Measurements from ENCODE around the gene XRN1. TPM values are rescaled to one million over a fixed set of nuclear protein-coding genes. Genes with fewer than 3 reads are reported as not detected.

Gene XRN1
- total RNA-seq, 2 donors from 2014 or later, result 16.1 to 19.4 TPM

DNA sequence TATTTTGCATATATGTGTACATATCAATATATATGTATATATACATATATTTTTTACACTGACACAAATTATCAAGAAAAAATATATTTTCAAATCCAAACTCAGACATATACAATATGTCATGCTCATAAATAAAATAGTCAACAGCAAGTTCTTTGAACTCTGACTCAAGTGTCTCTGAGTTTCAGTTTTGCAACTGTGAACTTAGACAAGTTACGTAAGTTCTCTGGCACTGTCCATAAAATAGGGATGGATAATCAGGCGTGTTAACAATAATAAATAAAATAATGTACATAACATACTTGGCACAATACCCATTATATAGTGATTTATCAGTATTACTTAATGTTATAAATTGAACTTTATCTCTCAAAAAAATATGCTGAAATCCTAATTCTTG lies 12.1 kb upstream of the XRN1 start:
- Histone ChIP-seq H3K36me3 (peaks cover 12% of the 10 kb centered on the region), H3K27me3 (no peaks in the 10 kb centered on the region), H3K9me3 (no peaks in the 10 kb centered on the region), H3K4me3 (no peak overlapping the region), H3K27ac (no peak overlapping the region), H3K4me1 (no peaks in the 10 kb centered on the region)
- DNase-seq (ENCODE audit: low spot score), result no peak
- TF ChIP-seq, protein P1, sequence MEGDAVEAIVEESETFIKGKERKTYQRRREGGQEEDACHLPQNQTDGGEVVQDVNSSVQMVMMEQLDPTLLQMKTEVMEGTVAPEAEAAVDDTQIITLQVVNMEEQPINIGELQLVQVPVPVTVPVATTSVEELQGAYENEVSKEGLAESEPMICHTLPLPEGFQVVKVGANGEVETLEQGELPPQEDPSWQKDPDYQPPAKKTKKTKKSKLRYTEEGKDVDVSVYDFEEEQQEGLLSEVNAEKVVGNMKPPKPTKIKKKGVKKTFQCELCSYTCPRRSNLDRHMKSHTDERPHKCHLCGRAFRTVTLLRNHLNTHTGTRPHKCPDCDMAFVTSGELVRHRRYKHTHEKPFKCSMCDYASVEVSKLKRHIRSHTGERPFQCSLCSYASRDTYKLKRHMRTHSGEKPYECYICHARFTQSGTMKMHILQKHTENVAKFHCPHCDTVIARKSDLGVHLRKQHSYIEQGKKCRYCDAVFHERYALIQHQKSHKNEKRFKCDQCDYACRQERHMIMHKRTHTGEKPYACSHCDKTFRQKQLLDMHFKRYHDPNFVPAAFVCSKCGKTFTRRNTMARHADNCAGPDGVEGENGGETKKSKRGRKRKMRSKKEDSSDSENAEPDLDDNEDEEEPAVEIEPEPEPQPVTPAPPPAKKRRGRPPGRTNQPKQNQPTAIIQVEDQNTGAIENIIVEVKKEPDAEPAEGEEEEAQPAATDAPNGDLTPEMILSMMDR (IDR thresholded peaks at IDR 0.05), result no peak

GRCh38 chr3:142459096-142459495 lies 11.3 kb upstream of the XRN1 start:
- peaks cover 12% of the 10 kb centered on the region for H3K36me3 ChIP-seq
- no peak for DNase-seq (ENCODE audit: low spot score)
- H3K4me3 ChIP-seq, result no peak overlapping the region
- H3K27ac ChIP-seq, result no peak overlapping the region
- H3K27me3 ChIP-seq, result no peaks in the 10 kb centered on the region
- TF ChIP-seq, protein P1 (IDR thresholded peaks at IDR 0.05), result no peak
- no peaks in the 10 kb centered on the region for H3K9me3 ChIP-seq
- H3K4me1 ChIP-seq, result no peaks in the 10 kb centered on the region

- DNase-seq (ENCODE audit: low spot score), result no peak
- Histone ChIP-seq H3K27ac (no peak overlapping the region), H3K36me3 (no peaks in the 10 kb centered on the region)
Observed at GRCh38 chr3:142450881-142451280, 3.0 kb upstream of the XRN1 start.

GRCh38 chr3:142450189-142450588 lies 2.4 kb upstream of the XRN1 start:
- Histone ChIP-seq H3K9me3 (no peaks in the 10 kb centered on the region), H3K4me3 (no peak overlapping the region), H3K27ac (no peak overlapping the region), H3K27me3 (no peaks in the 10 kb centered on the region), H3K36me3 (no peaks in the 10 kb centered on the region), H3K4me1 (peaks cover 0 to 16% of the 10 kb centered on the region in 2 donors)
- no peak for DNase-seq (ENCODE audit: low spot score)
- TF ChIP-seq, protein P1 (IDR thresholded peaks at IDR 0.05), result no peak

More at GRCh38 chr3:142450881-142451280, 3.0 kb upstream of the XRN1 start:
- TF ChIP-seq, protein P1 (IDR thresholded peaks at IDR 0.05), result no peak
- Histone ChIP-seq H3K4me1 (peaks cover 0 to 10% of the 10 kb centered on the region in 2 donors), H3K9me3 (no peaks in the 10 kb centered on the region), H3K27me3 (no peaks in the 10 kb centered on the region), H3K4me3 (no peak overlapping the region)

DNA sequence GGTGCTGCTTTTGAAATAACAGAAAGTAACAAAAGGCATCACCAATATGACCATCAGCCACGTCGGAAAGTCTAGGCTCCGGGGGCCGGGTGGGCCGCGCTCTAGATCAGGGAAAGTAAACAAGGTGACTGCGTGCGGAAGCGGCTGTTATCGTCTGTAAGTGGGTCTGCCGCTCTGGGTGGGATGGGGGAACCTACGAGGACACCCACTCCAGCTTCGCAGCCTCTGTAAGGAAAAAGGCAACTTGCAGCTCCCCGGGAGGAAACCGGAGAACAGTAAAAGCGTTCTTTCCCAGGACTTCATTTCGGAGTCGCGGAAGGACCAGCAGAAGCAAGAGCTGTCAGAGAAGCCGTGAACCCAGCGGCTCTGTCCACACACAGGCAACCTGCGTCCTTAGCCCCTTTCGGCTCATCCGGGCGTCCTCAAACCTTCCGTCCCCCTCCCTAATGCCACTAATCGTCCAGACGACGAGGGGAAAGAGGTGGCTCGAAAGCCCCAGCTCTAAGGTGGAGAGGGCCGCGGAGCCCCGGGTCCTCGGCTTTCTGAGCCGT lies 461 bp downstream of the XRN1 start:
- peak overlapping the region; percentile 92 to 98 for H3K4me3 ChIP-seq
- TF ChIP-seq, protein P1 (IDR thresholded peaks at IDR 0.05), result no peak
- no peaks in the 10 kb centered on the region for H3K9me3 ChIP-seq
- no peaks in the 10 kb centered on the region for H3K36me3 ChIP-seq
- DNase-seq (ENCODE audit: low spot score), result no peak
- peaks cover 0 to 16% of the 10 kb centered on the region in 2 donors for H3K4me1 ChIP-seq
- H3K27ac ChIP-seq, result peak overlapping the region; percentile 95 to 98
- H3K27me3 ChIP-seq, result no peaks in the 10 kb centered on the region

- H3K9me3 ChIP-seq, result no peaks in the 10 kb centered on the region
- no peak for DNase-seq (ENCODE audit: low spot score)
- no peaks in the 10 kb centered on the region for H3K36me3 ChIP-seq
- TF ChIP-seq, protein P1 (IDR thresholded peaks at IDR 0.05), result no peak
- no peaks in the 10 kb centered on the region for H3K27me3 ChIP-seq
- no peak overlapping the region for H3K4me3 ChIP-seq
- H3K4me1 ChIP-seq, result peaks cover 0 to 16% of the 10 kb centered on the region in 2 donors
- no peak overlapping the region for H3K27ac ChIP-seq
Observed at GRCh38 chr3:142445816-142446254, 2.0 kb downstream of the XRN1 start.
